ENCODE data around the gene HS3ST5. TPM values are rescaled to one million over a fixed set of nuclear protein-coding genes. Genes with fewer than 3 reads are reported as not detected.

HS3ST5 gene
- total RNA-seq, 6 experiments from 2014 or later: not detected

GRCh38 chr6:114355300-114355699 lies 12.5 kb upstream of the HS3ST5 start:
- Histone ChIP-seq H3K9me3 (no peaks in the 10 kb centered on the region), H3K4me3 (no peak overlapping the region), H3K27ac (no peak overlapping the region), H3K27me3 (no peaks in the 10 kb centered on the region), H3K36me3 (no peaks in the 10 kb centered on the region), H3K4me1 (no peaks in the 10 kb centered on the region)
- intact Hi-C loops (cut with DNase I): no loop called here
- ATAC-seq (no peak), DNase-seq (no peak)
- TF ChIP-seq CTCF (IDR thresholded peaks at IDR 0.05) (no peak), POLR2A (IDR thresholded peaks at IDR 0.05) (no peak)

GRCh38 chr6:114354482-114354881 lies 11.7 kb upstream of the HS3ST5 start:
- no peaks in the 10 kb centered on the region for H3K9me3 ChIP-seq
- TF ChIP-seq POLR2A (IDR thresholded peaks at IDR 0.05) (no peak), CTCF (IDR thresholded peaks at IDR 0.05) (no peak)
- no peaks in the 10 kb centered on the region for H3K4me1 ChIP-seq
- WGBS (ENCODE audit: insufficient coverage, low coverage, low lambda C conversion rate, missing lambda C conversion rate): 85% methylated on average over 2 of the region's 2 CpGs
- no peaks in the 10 kb centered on the region for H3K36me3 ChIP-seq
- no peak overlapping the region for H3K27ac ChIP-seq
- ATAC-seq (no peak), DNase-seq (no peak)
- H3K27me3 ChIP-seq: no peaks in the 10 kb centered on the region
- intact Hi-C loops (cut with DNase I): no loop called here
- no peak overlapping the region for H3K4me3 ChIP-seq

- WGBS (ENCODE audit: insufficient coverage, low coverage, low lambda C conversion rate, missing lambda C conversion rate): 63% methylated on average over 4 of the region's 4 CpGs
These were observed 3.6 kb upstream of the HS3ST5 start for GRCh38 chr6:114346451-114346850.

GRCh38 chr6:114344971-114345275 lies 2.1 kb upstream of the HS3ST5 start:
- no peaks in the 10 kb centered on the region for H3K36me3 ChIP-seq
- WGBS (ENCODE audit: insufficient coverage, low coverage, low lambda C conversion rate, missing lambda C conversion rate): 40% methylated on average over 1 of the region's 1 CpG
- intact Hi-C loops (cut with DNase I): no loop called here

More at GRCh38 chr6:114346451-114346850, 3.6 kb upstream of the HS3ST5 start:
- intact Hi-C loops (cut with DNase I): no loop called here
- H3K4me3 ChIP-seq: no peak overlapping the region
- H3K9me3 ChIP-seq: no peaks in the 10 kb centered on the region
- no peaks in the 10 kb centered on the region for H3K36me3 ChIP-seq
- DNase-seq (no peak), ATAC-seq (no peak)
- H3K27me3 ChIP-seq: peaks cover 4 to 16% of the 10 kb centered on the region in 2 donors
- H3K4me1 ChIP-seq: peaks cover 0 to 11% (median 2%) of the 10 kb centered on the region in 4 donors
- TF ChIP-seq CTCF (IDR thresholded peaks at IDR 0.05) (no peak), POLR2A (IDR thresholded peaks at IDR 0.05) (no peak)
- no peak overlapping the region for H3K27ac ChIP-seq

More at GRCh38 chr6:114344971-114345275, 2.1 kb upstream of the HS3ST5 start:
- TF ChIP-seq CTCF (IDR thresholded peaks at IDR 0.05): no peak
- TF ChIP-seq POLR2A (IDR thresholded peaks at IDR 0.05): no peak
- H3K4me1 ChIP-seq: peaks cover 0 to 11% (median 2%) of the 10 kb centered on the region in 4 donors
- DNase-seq: no peak
- ATAC-seq: no peak
- H3K27ac ChIP-seq: no peak overlapping the region
- peaks cover 4 to 16% of the 10 kb centered on the region in 2 donors for H3K27me3 ChIP-seq
- no peaks in the 10 kb centered on the region for H3K9me3 ChIP-seq
- no peak overlapping the region for H3K4me3 ChIP-seq
